HepG2 (cell line): Measurements from ENCODE around the gene EFCAB14. TPM values are rescaled to one million over a fixed set of nuclear protein-coding genes. Genes with fewer than 3 reads are reported as not detected.

Source experiments
- ATAC-seq: fragments of 200-7000 bp; cut with Tn5 transposase; 3 replicates; pipeline ENCODE4 v1.9.1; 2020; ENCODE audit warnings: mild to moderate bottlenecking, moderate library complexity
- BruUV-seq: library from RNA; stranded (reverse); fragments of 400-500 nt; replicated peaks from 2 replicates; lab custom pipeline; 2021; lab: Mats Ljungman, UMichigan
- CTCF ChIA-PET: fragments of 300-600 bp; formaldehyde crosslinking; extraction: SDS; loops from one replicate; lab custom pipeline; 2021; ENCODE audit warnings: low total read pairs, inconsistent platforms, low intra/inter-chr PET ratio; lab: Yijun Ruan, JAX
- POLR2A ChIA-PET: fragments of 350-600 bp; sonication (Branson Sonifier 250); formaldehyde crosslinking; loops from one replicate; lab custom pipeline; 2020; ENCODE audit warnings: antibody characterized with exemption, inconsistent platforms; lab: Yijun Ruan, JAX
- DNase-seq: peaks from one replicate; pipeline ENCODE4 v3.0.0-alpha.2; 2015; ENCODE audit warnings: low spot score
- FAIRE-seq: peaks from 3 replicates; lab custom pipeline; 2011; peaks lifted over from hg19 to GRCh38; lab: Jason Lieb, UNC
- H2AFZ ChIP-seq: one replicate; pipeline ENCODE4 v1.6.1; 2011; ENCODE audit warnings: low read length, inconsistent platforms
- H3K27ac ChIP-seq: fragments of 300-600 bp; 3 replicates; pipeline ENCODE4 v1.8.0; 2011; ENCODE audit warnings: mixed run types, mild to moderate bottlenecking, mixed read lengths, low read length, inconsistent platforms; ENCODE audit not compliant: insufficient read depth; ENCODE audit errors: extremely low read length
- H3K27me3 ChIP-seq, 2 experiments: fragments of 200-600 bp in 1 of 2; 2 replicates in 1 of 2; 3 replicates in 1 of 2; pipeline versions ENCODE4 v1.6.0 to v1.8.0; 2011; ENCODE audit warnings: low read length in 2 of 2, mild to moderate bottlenecking in 2 of 2, moderate library complexity in 2 of 2, inconsistent platforms in 1 of 2; ENCODE audit not compliant: insufficient read depth in 2 of 2, control insufficient read depth in 1 of 2
- H3K36me3 ChIP-seq, 2 experiments: fragments of 200-600 bp in 1 of 2; replicated peaks in 1 of 2; 2 replicates in 1 of 2; 3 replicates in 1 of 2; pipeline versions ENCODE4 v1.5.1 to v1.8.0; 2011; ENCODE audit warnings: low read length in 2 of 2, inconsistent platforms in 1 of 2; ENCODE audit not compliant: insufficient read depth in 2 of 2, control insufficient read depth in 1 of 2
- H3K4me1 ChIP-seq: 2 replicates; pipeline ENCODE4 v1.5.1; 2012; ENCODE audit warnings: low read length, inconsistent platforms; ENCODE audit not compliant: insufficient read depth
- H3K4me2 ChIP-seq: 2 replicates; pipeline ENCODE4 v1.6.0; 2011; ENCODE audit warnings: low read depth, low read length, inconsistent platforms
- H3K4me3 ChIP-seq, 3 experiments: fragments of 200-600 bp in 1 of 3; sonication (generic), shearing (Covaris generic) in 1 of 3; replicated peaks in 1 of 3; 2 replicates each; pipeline ENCODE4 v1.5.1; 2011 to 2016; ENCODE audit warnings: low read length in 3 of 3, inconsistent platforms in 2 of 3, low read depth in 2 of 3, mild to moderate bottlenecking in 2 of 3, control low read depth in 1 of 3, mixed read lengths in 1 of 3; ENCODE audit not compliant: insufficient read depth in 1 of 3
- H3K79me2 ChIP-seq: one replicate; pipeline ENCODE4 v1.6.1; 2011; ENCODE audit warnings: low read length, inconsistent platforms; ENCODE audit not compliant: insufficient read depth
- H3K9ac ChIP-seq: 2 replicates; pipeline ENCODE4 v1.6.0; 2011; ENCODE audit warnings: mild to moderate bottlenecking, low read depth, low read length, inconsistent platforms; ENCODE audit not compliant: insufficient read depth
- H3K9me3 ChIP-seq: 2 replicates; pipeline ENCODE4 v1.5.1; 2012; ENCODE audit warnings: mild to moderate bottlenecking, low read length
- H4K20me1 ChIP-seq: 2 replicates; pipeline ENCODE4 v1.6.0; 2011; ENCODE audit warnings: inconsistent platforms, mild to moderate bottlenecking, low read length, moderate library complexity; ENCODE audit not compliant: insufficient read depth
- YEATS4 ChIP-seq: sonication (generic); formaldehyde crosslinking; IDR thresholded peaks from 2 replicates; pipeline ENCODE4 v1.4.0; 2020; ENCODE audit warnings: missing genetic modification reagents, borderline replicate concordance
- ZMYM2 ChIP-seq: sonication (generic); formaldehyde crosslinking; IDR thresholded peaks from 2 replicates; pipeline ENCODE4 v1.8.0; 2022; ENCODE audit warnings: mild to moderate bottlenecking, missing genetic modification reagents
- ZNF781 ChIP-seq: sonication (generic); formaldehyde crosslinking; IDR thresholded peaks from 2 replicates; pipeline ENCODE4 v1.5.1; 2020; ENCODE audit warnings: borderline replicate concordance, mild to moderate bottlenecking, missing genetic modification reagents; ENCODE audit errors: not compliant biosample characterization
- in situ Hi-C: cut with HindIII; loops from 2 replicates; pipeline ENCODE4 v1.10.0; 2017; ENCODE audit warnings: low pct_unique_long_range_greater_than_20kb; ENCODE audit not compliant: extremely low pct_ligation_motif_present
- intact Hi-C: fragments of 100-400 bp; cut with micrococcal nuclease; formaldehyde crosslinking; loops from one replicate; pipeline ENCODE4 v1.10.0; 2022; ENCODE audit not compliant: unreplicated experiment
- polyA plus RNA-seq, 8 experiments: library from polyadenylated mRNA; depleted of rRNA in 3 of 8; stranded (reverse) in 7 of 8; unstranded in 1 of 8; fragments of >200 nt; fragmentation: Illumina TruSeq in 4 of 8; extraction: Trizol in 4 of 8; gene quantifications; 2 replicates each; pipeline versions ENCODE4 v1.2.1 to v1.2.3, GENCODE V29; 2011 to 2016; ENCODE audit warnings: low read depth in 4 of 8, missing spikeins in 1 of 8, mixed read lengths in 1 of 8; ENCODE audit not compliant: insufficient read depth in 1 of 8
- total RNA-seq, 5 experiments: library from RNA; depleted of rRNA; stranded (reverse); fragments of >200 nt; fragmentation: Illumina TruSeq; extraction: Trizol; gene quantifications; 2 replicates each; pipeline ENCODE4 v1.2.3, GENCODE V29; 2016; ENCODE audit warnings: low read depth in 1 of 5
- TF ChIP-seq, protein P1 (sequence below): sonication (generic); formaldehyde crosslinking; IDR thresholded peaks from 2 replicates; pipeline ENCODE4 v1.5.0; 2020; ENCODE audit warnings: missing genetic modification reagents
- TF ChIP-seq, protein P2 (sequence below): IDR thresholded peaks from 2 replicates; pipeline ENCODE4 v1.4.0; 2020; ENCODE audit warnings: mild to moderate bottlenecking, missing genetic modification reagents
- TF ChIP-seq, protein P3 (sequence below): sonication (generic); formaldehyde crosslinking; IDR thresholded peaks from one replicate; pipeline ENCODE4 v1.5.1; 2020; ENCODE audit warnings: mild to moderate bottlenecking, missing genetic modification reagents; ENCODE audit errors: not compliant biosample characterization
- TF ChIP-seq, protein P4 (sequence below): sonication (generic); formaldehyde crosslinking; IDR thresholded peaks from 2 replicates; pipeline ENCODE4 v1.5.1; 2020; ENCODE audit warnings: mild to moderate bottlenecking, missing genetic modification reagents, borderline replicate concordance

Gene EFCAB14
- total and polyA plus RNA-seq, 2 of the 13 experiments (the other 11 are each of a cell fraction or from before 2014, with no cell fraction given): 13.4 to 17.9 TPM

DNA sequence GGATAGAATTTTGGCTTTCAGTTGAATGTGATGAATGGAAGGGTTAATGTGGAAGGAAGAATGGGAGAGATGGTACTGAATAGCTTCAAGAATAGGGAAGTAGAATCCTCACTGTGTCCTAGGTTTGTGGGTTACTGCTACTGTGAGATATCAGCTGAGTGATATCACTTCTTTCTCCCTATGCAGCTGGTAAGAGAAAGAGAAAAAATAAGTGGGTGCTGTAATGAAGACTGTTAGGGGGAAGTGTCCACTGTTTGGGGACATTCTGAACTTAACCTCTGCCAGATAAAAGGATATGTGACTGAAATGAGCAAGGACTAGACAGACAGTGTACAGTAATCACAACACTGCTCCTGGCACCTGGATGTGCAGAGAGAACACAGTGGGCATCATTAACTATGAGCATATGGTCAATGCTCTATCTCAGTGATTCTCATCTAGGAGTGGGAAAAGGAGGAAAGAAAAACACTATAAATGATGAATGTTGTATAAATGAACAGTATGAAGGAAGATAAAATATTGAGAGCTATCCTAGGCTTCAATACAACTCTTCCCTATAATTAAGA is 76.7 kb downstream of the EFCAB14 start:
- POLR2A ChIA-PET: no interaction called here
- TF ChIP-seq ZNF781 (CRISPR knock-in tag): no peak
- TF ChIP-seq, protein P1, sequence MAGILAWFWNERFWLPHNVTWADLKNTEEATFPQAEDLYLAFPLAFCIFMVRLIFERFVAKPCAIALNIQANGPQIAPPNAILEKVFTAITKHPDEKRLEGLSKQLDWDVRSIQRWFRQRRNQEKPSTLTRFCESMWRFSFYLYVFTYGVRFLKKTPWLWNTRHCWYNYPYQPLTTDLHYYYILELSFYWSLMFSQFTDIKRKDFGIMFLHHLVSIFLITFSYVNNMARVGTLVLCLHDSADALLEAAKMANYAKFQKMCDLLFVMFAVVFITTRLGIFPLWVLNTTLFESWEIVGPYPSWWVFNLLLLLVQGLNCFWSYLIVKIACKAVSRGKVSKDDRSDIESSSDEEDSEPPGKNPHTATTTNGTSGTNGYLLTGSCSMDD (CRISPR knock-in tag): no peak
- TF ChIP-seq, protein P2, sequence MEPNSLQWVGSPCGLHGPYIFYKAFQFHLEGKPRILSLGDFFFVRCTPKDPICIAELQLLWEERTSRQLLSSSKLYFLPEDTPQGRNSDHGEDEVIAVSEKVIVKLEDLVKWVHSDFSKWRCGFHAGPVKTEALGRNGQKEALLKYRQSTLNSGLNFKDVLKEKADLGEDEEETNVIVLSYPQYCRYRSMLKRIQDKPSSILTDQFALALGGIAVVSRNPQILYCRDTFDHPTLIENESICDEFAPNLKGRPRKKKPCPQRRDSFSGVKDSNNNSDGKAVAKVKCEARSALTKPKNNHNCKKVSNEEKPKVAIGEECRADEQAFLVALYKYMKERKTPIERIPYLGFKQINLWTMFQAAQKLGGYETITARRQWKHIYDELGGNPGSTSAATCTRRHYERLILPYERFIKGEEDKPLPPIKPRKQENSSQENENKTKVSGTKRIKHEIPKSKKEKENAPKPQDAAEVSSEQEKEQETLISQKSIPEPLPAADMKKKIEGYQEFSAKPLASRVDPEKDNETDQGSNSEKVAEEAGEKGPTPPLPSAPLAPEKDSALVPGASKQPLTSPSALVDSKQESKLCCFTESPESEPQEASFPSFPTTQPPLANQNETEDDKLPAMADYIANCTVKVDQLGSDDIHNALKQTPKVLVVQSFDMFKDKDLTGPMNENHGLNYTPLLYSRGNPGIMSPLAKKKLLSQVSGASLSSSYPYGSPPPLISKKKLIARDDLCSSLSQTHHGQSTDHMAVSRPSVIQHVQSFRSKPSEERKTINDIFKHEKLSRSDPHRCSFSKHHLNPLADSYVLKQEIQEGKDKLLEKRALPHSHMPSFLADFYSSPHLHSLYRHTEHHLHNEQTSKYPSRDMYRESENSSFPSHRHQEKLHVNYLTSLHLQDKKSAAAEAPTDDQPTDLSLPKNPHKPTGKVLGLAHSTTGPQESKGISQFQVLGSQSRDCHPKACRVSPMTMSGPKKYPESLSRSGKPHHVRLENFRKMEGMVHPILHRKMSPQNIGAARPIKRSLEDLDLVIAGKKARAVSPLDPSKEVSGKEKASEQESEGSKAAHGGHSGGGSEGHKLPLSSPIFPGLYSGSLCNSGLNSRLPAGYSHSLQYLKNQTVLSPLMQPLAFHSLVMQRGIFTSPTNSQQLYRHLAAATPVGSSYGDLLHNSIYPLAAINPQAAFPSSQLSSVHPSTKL (CRISPR knock-in tag): no peak
- TF ChIP-seq, protein P3, sequence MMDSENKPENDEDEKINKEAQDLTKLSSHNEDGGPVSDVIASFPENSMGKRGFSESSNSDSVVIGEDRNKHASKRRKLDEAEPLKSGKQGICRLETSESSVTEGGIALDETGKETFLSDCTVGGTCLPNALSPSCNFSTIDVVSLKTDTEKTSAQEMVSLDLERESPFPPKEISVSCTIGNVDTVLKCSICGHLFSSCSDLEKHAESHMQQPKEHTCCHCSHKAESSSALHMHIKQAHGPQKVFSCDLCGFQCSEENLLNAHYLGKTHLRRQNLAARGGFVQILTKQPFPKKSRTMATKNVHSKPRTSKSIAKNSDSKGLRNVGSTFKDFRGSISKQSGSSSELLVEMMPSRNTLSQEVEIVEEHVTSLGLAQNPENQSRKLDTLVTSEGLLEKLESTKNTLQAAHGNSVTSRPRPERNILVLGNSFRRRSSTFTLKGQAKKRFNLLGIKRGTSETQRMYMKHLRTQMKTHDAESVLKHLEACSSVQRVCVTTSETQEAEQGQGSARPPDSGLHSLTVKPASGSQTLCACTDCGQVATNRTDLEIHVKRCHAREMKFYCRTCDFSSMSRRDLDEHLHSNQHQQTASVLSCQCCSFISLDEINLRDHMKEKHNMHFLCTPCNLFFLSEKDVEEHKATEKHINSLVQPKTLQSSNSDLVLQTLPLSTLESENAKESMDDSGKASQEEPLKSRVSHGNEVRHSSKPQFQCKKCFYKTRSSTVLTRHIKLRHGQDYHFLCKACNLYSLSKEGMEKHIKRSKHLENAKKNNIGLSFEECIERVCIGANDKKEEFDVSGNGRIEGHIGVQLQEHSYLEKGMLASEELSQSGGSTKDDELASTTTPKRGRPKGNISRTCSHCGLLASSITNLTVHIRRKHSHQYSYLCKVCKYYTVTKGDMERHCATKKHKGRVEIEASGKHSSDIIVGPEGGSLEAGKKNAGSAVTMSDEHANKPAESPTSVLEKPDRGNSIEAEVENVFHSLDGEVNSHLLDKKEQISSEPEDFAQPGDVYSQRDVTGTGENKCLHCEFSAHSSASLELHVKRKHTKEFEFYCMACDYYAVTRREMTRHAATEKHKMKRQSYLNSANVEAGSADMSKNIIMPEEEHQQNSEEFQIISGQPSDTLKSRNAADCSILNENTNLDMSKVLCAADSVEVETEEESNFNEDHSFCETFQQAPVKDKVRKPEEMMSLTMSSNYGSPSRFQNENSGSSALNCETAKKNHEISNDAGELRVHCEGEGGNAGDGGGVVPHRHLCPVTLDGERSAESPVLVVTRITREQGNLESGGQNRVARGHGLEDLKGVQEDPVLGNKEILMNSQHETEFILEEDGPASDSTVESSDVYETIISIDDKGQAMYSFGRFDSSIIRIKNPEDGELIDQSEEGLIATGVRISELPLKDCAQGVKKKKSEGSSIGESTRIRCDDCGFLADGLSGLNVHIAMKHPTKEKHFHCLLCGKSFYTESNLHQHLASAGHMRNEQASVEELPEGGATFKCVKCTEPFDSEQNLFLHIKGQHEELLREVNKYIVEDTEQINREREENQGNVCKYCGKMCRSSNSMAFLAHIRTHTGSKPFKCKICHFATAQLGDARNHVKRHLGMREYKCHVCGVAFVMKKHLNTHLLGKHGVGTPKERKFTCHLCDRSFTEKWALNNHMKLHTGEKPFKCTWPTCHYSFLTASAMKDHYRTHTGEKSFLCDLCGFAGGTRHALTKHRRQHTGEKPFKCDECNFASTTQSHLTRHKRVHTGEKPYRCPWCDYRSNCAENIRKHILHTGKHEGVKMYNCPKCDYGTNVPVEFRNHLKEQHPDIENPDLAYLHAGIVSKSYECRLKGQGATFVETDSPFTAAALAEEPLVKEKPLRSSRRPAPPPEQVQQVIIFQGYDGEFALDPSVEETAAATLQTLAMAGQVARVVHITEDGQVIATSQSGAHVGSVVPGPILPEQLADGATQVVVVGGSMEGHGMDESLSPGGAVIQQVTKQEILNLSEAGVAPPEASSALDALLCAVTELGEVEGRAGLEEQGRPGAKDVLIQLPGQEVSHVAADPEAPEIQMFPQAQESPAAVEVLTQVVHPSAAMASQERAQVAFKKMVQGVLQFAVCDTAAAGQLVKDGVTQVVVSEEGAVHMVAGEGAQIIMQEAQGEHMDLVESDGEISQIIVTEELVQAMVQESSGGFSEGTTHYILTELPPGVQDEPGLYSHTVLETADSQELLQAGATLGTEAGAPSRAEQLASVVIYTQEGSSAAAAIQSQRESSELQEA (CRISPR knock-in tag): no peak
- TF ChIP-seq ZMYM2 (CRISPR knock-in tag): no peak
- TF ChIP-seq, protein P4, sequence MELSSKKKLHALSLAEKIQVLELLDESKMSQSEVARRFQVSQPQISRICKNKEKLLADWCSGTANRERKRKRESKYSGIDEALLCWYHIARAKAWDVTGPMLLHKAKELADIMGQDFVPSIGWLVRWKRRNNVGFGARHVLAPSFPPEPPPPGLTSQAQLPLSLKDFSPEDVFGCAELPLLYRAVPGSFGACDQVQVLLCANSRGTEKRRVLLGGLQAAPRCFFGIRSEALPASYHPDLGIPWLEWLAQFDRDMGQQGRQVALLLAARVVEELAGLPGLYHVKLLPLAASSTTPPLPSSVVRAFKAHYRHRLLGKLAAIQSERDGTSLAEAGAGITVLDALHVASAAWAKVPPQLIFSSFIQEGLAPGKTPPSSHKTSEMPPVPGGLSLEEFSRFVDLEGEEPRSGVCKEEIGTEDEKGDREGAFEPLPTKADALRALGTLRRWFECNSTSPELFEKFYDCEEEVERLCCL (CRISPR knock-in tag): no peak
- no peak for TF ChIP-seq YEATS4 (CRISPR knock-in tag)

More for the DNA sequence above, 76.7 kb downstream of the EFCAB14 start:
- Histone ChIP-seq H3K9me3 (no peaks in the 10 kb centered on the region), H2AFZ (no peak overlapping the region), H3K4me2 (no peak overlapping the region), H4K20me1 (no peaks in the 10 kb centered on the region), H3K36me3 (peaks cover 0 to 7% of the 10 kb centered on the region in 2 experiments; a peak in 4 of 5 replicates), H3K27me3 (no peaks in the 10 kb centered on the region), H3K27ac (no peak overlapping the region), H3K4me3 (no peak overlapping the region), H3K4me1 (peaks cover 24% of the 10 kb centered on the region), H3K79me2 (no peaks in the 10 kb centered on the region), H3K9ac (no peak overlapping the region)
- CTCF ChIA-PET: no interaction called here
- FAIRE-seq (no peak), DNase-seq (no peak), ATAC-seq (no peak)
- intact Hi-C loops: no loop called here
- BruUV-seq: no TSS peak
- in situ Hi-C loops: no loop called here
